Astrocyte (in vitro differentiated cells and primary cell): ENCODE data around the gene TRIO. TPM values are rescaled to one million over a fixed set of nuclear protein-coding genes. Genes with fewer than 3 reads are reported as not detected.

Experiments
- DNase-seq: peaks from one replicate; pipeline ENCODE4 v3.0.0-alpha.2; 2010; ENCODE audit warnings: low read depth
- FAIRE-seq: peaks from 2 replicates; lab custom pipeline; 2011; peaks lifted over from hg19 to GRCh38; lab: Jason Lieb, UNC
- H2AFZ ChIP-seq: 2 replicates; pipeline ENCODE4 v1.6.0; 2012; ENCODE audit warnings: low read depth, low read length, inconsistent platforms
- H3K27ac ChIP-seq: 2 replicates; pipeline ENCODE4 v1.5.1; 2011; ENCODE audit warnings: low read depth, low read length, inconsistent platforms
- H3K27me3 ChIP-seq: 2 replicates; pipeline ENCODE4 v1.6.0; 2011; ENCODE audit warnings: low read length, inconsistent platforms; ENCODE audit not compliant: insufficient read depth
- H3K36me3 ChIP-seq: 2 replicates; pipeline ENCODE4 v1.5.1; 2011; ENCODE audit warnings: low read length, inconsistent platforms; ENCODE audit not compliant: insufficient read depth
- H3K4me1 ChIP-seq: 2 replicates; pipeline ENCODE4 v1.5.1; 2011; ENCODE audit warnings: low read length, inconsistent platforms; ENCODE audit not compliant: insufficient read depth
- H3K4me2 ChIP-seq: 2 replicates; pipeline ENCODE4 v1.6.0; 2012; ENCODE audit warnings: low read length, inconsistent platforms
- H3K4me3 ChIP-seq: 2 replicates; pipeline ENCODE4 v1.5.1; 2011; ENCODE audit warnings: low read depth, mild to moderate bottlenecking, low read length, inconsistent platforms; ENCODE audit not compliant: insufficient read depth
- H3K79me2 ChIP-seq: 2 replicates; pipeline ENCODE4 v1.6.0; 2012; ENCODE audit warnings: mild to moderate bottlenecking, low read length, inconsistent platforms; ENCODE audit not compliant: insufficient read depth
- H3K9ac ChIP-seq: 2 replicates; pipeline ENCODE4 v1.6.0; 2012; ENCODE audit warnings: mild to moderate bottlenecking, low read length, inconsistent platforms
- H3K9me3 ChIP-seq: 2 replicates; pipeline ENCODE4 v1.5.1; 2012; ENCODE audit warnings: low read depth, mild to moderate bottlenecking, low read length, inconsistent platforms; ENCODE audit not compliant: insufficient read depth
- H4K20me1 ChIP-seq: 2 replicates; pipeline ENCODE4 v1.6.0; 2012; ENCODE audit warnings: low read length, inconsistent platforms; ENCODE audit not compliant: insufficient read depth
- H3K27ac Mint-ChIP-seq: one replicate; pipeline ENCODE4 v1.8.0; 2021; ENCODE audit warnings: mild to moderate bottlenecking, mixed read lengths; ENCODE audit not compliant: unreplicated experiment
- H3K27me3 Mint-ChIP-seq: one replicate; pipeline ENCODE4 v1.8.0; 2021; ENCODE audit warnings: low read depth, mixed read lengths; ENCODE audit not compliant: unreplicated experiment
- H3K36me3 Mint-ChIP-seq: one replicate; pipeline ENCODE4 v1.8.0; 2021; ENCODE audit warnings: low read depth, mixed read lengths; ENCODE audit not compliant: unreplicated experiment
- H3K4me1 Mint-ChIP-seq: one replicate; pipeline ENCODE4 v1.8.0; 2021; ENCODE audit warnings: low read depth, mixed read lengths; ENCODE audit not compliant: unreplicated experiment
- H3K4me3 Mint-ChIP-seq: one replicate; pipeline ENCODE4 v1.8.0; 2021; ENCODE audit warnings: mild to moderate bottlenecking, moderate library complexity, mixed read lengths; ENCODE audit not compliant: unreplicated experiment
- H3K9me3 Mint-ChIP-seq: one replicate; pipeline ENCODE4 v1.8.0; 2021; ENCODE audit warnings: mild to moderate bottlenecking, mixed read lengths; ENCODE audit not compliant: unreplicated experiment
- CTCF ChIP-seq: IDR thresholded peaks from 2 replicates; pipeline ENCODE4 v1.5.1; 2011; ENCODE audit warnings: low read depth, mild to moderate bottlenecking, inconsistent platforms, low read length, moderate library complexity; ENCODE audit not compliant: insufficient read depth
- EZH2 ChIP-seq: IDR thresholded peaks from 2 replicates; pipeline ENCODE4 v1.6.1; 2012; ENCODE audit warnings: mild to moderate bottlenecking, low read length, inconsistent platforms; ENCODE audit not compliant: insufficient read depth
- total RNA-seq: library from RNA; stranded (reverse); gene quantifications from 2 replicates; pipeline ENCODE4 v1.2.1, GENCODE V29; 2021

The TRIO gene
- total RNA-seq, 1 donor from 2014 or later, result 347 TPM

DNA sequence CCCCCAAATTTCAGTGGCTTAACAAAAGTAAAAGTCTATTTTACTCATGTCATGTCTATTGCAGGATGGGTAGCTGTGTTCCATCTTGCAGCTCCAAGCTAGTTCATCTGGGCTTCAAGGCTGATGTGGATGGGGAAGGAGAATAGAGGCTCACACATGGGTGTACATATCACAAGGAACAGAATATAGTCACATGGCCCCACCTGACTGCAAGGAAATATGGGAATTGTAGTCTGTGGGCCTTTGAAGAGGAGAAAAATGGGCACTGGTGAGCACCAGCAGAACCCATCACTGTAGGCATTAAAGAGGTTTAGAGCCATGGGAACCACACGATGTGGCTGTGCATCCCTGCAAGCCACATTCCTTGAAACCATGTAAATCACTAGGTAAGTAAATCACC lies 17.9 kb upstream of the TRIO start:
- no peak overlapping the region for H3K4me2 ChIP-seq
- Mint-ChIP-seq H3K27ac (no peak overlapping the region), H3K27me3 (peaks cover 10% of the 10 kb centered on the region), H3K4me1 (no peaks in the 10 kb centered on the region), H3K36me3 (no peaks in the 10 kb centered on the region), H3K4me3 (no peak overlapping the region), H3K9me3 (peaks cover 4% of the 10 kb centered on the region)
- TF ChIP-seq EZH2 (no peak), CTCF (no peak)
- H3K79me2 ChIP-seq, result no peaks in the 10 kb centered on the region
- no peaks in the 10 kb centered on the region for H3K27me3 ChIP-seq
- no peaks in the 10 kb centered on the region for H3K4me1 ChIP-seq
- DNase-seq (no peak), FAIRE-seq (no peak)
- H3K36me3 ChIP-seq, result no peaks in the 10 kb centered on the region
- no peak overlapping the region for H3K4me3 ChIP-seq
- no peak overlapping the region for H3K27ac ChIP-seq
- no peak overlapping the region for H3K9ac ChIP-seq
- no peak overlapping the region for H2AFZ ChIP-seq
- no peaks in the 10 kb centered on the region for H4K20me1 ChIP-seq
- no peaks in the 10 kb centered on the region for H3K9me3 ChIP-seq

GRCh38 chr5:14127587-14127986 lies 15.6 kb upstream of the TRIO start:
- no peak overlapping the region for H3K27ac Mint-ChIP-seq
- Histone ChIP-seq H3K4me1 (no peaks in the 10 kb centered on the region), H3K27ac (no peak overlapping the region), H2AFZ (no peak overlapping the region), H3K4me3 (no peak overlapping the region), H3K4me2 (no peak overlapping the region), H4K20me1 (no peaks in the 10 kb centered on the region), H3K9ac (no peak overlapping the region), H3K36me3 (no peaks in the 10 kb centered on the region), H3K9me3 (no peaks in the 10 kb centered on the region), H3K27me3 (no peaks in the 10 kb centered on the region), H3K79me2 (no peaks in the 10 kb centered on the region)
- DNase-seq (no peak), FAIRE-seq (no peak)
- H3K4me3 Mint-ChIP-seq, result no peak overlapping the region
- TF ChIP-seq EZH2, result no peak
- H3K36me3 Mint-ChIP-seq, result no peaks in the 10 kb centered on the region
- H3K27me3 Mint-ChIP-seq, result peaks cover 21% of the 10 kb centered on the region
- H3K9me3 Mint-ChIP-seq, result peaks cover 4% of the 10 kb centered on the region
- H3K4me1 Mint-ChIP-seq, result no peaks in the 10 kb centered on the region

GRCh38 chr5:14128079-14128478 lies 15.1 kb upstream of the TRIO start:
- Mint-ChIP-seq H3K27me3 (peaks cover 21% of the 10 kb centered on the region), H3K27ac (no peak overlapping the region), H3K36me3 (no peaks in the 10 kb centered on the region), H3K4me1 (no peaks in the 10 kb centered on the region), H3K4me3 (no peak overlapping the region), H3K9me3 (peaks cover 4% of the 10 kb centered on the region)
- H3K27ac ChIP-seq, result no peak overlapping the region
- no peaks in the 10 kb centered on the region for H3K36me3 ChIP-seq
- no peak overlapping the region for H3K9ac ChIP-seq
- TF ChIP-seq CTCF (no peak), EZH2 (no peak)
- H3K4me3 ChIP-seq, result no peak overlapping the region
- no peaks in the 10 kb centered on the region for H3K79me2 ChIP-seq
- no peaks in the 10 kb centered on the region for H3K9me3 ChIP-seq
- no peak overlapping the region for H2AFZ ChIP-seq
- H3K4me2 ChIP-seq, result no peak overlapping the region
- no peaks in the 10 kb centered on the region for H3K27me3 ChIP-seq
- no peaks in the 10 kb centered on the region for H3K4me1 ChIP-seq
- no peak for DNase-seq
- FAIRE-seq, result no peak
- no peaks in the 10 kb centered on the region for H4K20me1 ChIP-seq
